SK-N-DZ (cell line): ENCODE results near the gene OR4A15. TPM values are rescaled to one million over a fixed set of nuclear protein-coding genes. Genes with fewer than 3 reads are reported as not detected.

Experiments used
- DNase-seq: peaks from one replicate; pipeline ENCODE4 v3.0.0-alpha.2; 2015; ENCODE audit warnings: low spot score
- polyA plus RNA-seq, 2 experiments: library from polyadenylated mRNA; depleted of rRNA; stranded (reverse); fragments of >200 nt; gene quantifications; 2 replicates each; pipeline ENCODE4 v1.2.3, GENCODE V29; 2014
- small RNA-seq, 2 experiments: library from RNA; depleted of rRNA; stranded (forward); fragments of <200 nt; gene quantifications; one replicate each; pipeline ENCODE3, GENCODE V24; 2014

Gene OR4A15
- not detected in 2 replicates for polyA plus RNA-seq (2014; cell fraction: cytosol; rRNA removed)
- not detected in 2 replicates for polyA plus RNA-seq (2014; cell fraction: nucleus; rRNA removed)

GRCh38 chr11:55367674-55368073, at the start of gene OR4A15:
TSS of gene OR4A15 (plus strand) at chr11:55367974. CDS start at chr11:55367974, 0 bp downstream.
- DNase-seq: no peak

- no peak for DNase-seq
Observed at GRCh38 chr11:55324500-55324899, 43.3 kb upstream of the OR4A15 start.

DNA sequence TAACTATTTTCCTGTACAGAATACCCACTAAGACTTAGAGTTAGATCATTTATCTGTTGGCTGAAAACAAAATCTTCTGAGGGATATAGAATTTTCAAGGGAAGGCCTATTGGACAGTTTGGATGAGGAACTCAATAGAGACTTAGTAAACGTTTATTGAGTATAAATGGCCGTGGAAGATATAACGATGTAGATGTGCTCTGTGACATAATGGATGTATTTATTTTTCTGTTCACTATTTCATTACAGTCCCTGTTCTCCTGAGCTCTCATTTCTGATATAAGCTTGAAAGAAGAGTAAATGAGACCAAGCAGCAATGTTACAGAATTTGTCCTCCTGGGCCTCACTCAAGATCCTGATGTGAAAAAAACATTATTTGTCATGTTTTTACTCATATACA, 24.9 kb upstream of the OR4A15 start, which contains the start of gene OR4A16:
TSS of gene OR4A16 (plus strand) at position 301 of the 400 bp plus-strand sequence. CDS start at position 301, 0 bp downstream.
- DNase-seq: no peak

- no peak for DNase-seq
Observed at GRCh38 chr11:55345306-55345705, 22.5 kb upstream of the OR4A15 start.

DNA sequence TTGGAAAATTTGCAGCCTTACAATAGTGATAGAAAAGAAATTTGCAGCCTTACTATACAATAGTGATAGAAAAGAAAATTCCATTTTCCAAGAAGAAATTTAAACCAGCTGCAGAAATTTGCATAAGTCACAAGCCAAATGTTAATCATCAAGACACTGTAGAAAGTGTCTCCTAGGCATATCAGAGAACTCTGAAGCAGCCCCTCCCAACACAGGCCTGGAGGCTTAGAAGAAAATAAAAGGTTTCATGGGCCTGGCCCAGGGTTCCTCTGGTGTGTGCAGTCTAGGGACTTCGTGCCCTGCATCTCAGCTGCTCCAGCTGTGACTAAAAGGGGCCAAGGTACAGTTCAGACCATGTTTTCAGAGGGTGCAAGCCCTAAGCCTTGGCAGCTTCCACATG, 18.7 kb upstream of the OR4A15 start:
- DNase-seq: no peak

DNA sequence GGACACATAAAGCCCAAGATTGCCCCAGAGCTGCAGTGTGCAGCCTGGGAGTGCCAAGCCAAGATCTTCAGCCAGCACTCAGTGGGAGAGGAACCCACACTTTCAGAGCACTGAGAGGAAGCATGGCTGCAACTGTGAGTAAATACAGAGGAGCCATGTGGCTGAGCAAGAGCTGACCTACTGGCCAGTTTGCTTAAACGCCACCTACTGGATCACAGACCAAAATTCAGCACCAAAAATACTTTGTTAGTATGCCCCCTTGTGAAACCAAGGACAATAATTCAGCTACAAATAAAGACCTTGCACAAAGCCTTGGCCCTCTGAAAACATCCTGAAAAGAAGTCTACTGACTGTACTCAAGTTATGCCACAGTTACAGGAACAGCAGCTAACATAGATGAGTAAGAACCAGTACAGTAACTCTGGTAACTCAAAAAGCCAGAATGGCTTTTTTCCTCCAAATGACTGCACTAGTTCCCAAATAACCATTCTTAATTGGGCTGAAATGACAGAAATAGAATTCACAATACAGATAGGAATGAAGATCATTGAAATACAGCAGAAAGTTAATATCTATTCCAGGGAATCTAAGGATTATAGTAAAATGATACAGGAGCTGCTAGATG, 10.1 kb upstream of the OR4A15 start:
- DNase-seq: peak; percentile 10

DNA sequence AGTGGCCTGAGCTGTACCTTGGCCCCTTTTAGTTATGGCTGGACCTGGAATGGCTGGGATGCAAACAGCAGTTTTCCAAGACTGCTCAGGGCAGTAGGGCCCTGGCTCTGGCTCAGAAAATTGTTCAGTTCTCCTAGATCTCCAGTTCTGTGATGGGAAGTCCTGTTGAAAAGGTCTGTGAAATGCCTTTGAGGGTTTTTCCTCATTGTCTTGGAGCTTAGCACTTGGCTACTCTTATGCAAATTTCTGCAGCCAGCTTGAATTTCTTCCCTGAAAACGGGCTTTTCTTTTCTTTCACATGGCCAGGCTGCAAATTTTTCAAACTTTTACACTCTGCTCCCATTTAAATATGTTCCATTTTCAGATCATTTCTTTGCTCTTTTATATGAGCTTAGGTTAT, 33.2 kb downstream of the OR4A15 start:
- no peak for DNase-seq

Small RNAs within 50 kb of the gene (small RNA-seq; reads per million reads assigned to genes)
- 0 reads per million in 2 experiments for gene OR4X7P
